ENCODE data around the gene LSM14B.

The LSM14B gene

DNA sequence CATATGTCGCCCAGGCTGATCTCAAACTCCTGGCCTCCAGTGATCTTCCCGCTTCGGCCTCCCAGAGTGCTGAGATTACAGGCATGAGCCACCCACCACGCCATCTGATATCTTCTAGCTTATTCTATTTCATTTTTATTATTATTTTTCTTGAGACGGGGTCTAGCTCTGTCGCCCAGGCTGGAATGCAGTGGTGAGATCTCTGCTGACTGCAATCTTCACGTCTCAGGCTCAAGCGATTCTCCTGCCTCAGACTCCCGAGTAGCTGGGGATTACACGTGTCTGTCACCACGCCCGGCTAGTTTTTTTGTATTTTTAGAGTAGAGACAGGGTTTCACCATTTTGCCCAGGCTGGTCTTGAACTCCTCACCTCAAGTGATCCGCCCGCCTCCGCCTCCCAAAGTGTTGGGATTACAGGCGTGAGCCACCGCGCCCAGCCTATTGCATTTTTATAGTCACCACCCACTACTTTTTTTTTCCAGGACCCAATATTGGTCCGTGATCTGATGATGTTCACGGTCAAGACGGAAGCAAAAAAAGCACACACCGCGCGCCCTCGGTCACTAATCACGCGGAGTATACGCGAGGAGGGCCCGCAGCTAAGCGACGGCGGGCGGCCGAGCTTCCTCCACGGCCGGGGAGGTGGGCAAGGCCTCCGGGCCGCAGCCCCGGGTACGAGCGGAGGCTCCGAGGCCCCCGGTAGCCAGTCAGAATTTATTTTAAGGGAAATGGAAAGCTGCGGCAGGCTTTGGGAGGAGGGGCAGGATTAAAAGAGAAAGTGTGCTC lies 1.1 kb upstream of the LSM14B start:
- peak overlapping the region; percentile 97 for H3K27ac ChIP-seq
- TF ChIP-seq, protein P1, sequence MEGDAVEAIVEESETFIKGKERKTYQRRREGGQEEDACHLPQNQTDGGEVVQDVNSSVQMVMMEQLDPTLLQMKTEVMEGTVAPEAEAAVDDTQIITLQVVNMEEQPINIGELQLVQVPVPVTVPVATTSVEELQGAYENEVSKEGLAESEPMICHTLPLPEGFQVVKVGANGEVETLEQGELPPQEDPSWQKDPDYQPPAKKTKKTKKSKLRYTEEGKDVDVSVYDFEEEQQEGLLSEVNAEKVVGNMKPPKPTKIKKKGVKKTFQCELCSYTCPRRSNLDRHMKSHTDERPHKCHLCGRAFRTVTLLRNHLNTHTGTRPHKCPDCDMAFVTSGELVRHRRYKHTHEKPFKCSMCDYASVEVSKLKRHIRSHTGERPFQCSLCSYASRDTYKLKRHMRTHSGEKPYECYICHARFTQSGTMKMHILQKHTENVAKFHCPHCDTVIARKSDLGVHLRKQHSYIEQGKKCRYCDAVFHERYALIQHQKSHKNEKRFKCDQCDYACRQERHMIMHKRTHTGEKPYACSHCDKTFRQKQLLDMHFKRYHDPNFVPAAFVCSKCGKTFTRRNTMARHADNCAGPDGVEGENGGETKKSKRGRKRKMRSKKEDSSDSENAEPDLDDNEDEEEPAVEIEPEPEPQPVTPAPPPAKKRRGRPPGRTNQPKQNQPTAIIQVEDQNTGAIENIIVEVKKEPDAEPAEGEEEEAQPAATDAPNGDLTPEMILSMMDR (conservative IDR thresholded peaks at IDR 0.05), result no peak

DNA sequence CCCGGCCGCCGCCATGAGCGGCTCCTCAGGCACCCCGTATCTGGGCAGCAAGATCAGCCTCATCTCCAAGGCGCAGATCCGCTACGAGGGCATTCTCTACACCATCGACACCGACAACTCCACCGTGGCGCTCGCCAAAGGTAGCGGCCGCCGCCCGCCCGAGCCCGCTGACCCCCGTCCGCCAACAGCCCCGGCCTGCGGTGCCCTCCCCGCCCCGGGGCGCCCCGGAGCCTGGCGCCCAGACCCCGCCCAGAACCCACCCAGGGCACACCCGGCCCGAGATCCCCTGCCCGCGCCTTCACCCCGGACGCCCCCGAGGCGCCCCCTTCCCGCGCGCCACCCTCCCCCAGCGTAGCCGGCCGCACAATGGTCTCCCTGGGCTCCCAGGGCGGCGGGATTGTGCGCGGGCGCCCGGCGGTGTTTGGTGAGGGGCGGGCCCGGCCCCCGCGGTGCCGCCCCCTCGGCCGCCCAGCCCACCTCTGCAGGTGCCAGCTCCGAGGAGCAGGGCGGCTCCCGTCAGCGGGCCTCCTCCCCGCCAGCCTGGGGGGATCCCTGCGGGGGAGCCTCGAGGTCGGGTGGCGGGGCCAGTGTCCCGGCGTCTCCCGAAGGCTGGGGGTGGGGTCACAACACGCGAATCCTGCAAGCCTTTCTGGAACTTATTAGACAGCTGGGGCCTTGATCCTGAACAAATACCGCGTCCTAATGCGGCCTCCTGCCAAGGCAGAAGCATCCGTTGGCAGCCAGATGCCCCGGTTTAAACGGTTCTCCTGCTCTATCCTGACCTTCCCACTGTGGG lies 577 bp downstream of the LSM14B start:
- TF ChIP-seq, protein P1 (conservative IDR thresholded peaks at IDR 0.05), result no peak; the same call in 1 of the 2 replicates
- peak overlapping the region; percentile 97 for H3K27ac ChIP-seq

DNA sequence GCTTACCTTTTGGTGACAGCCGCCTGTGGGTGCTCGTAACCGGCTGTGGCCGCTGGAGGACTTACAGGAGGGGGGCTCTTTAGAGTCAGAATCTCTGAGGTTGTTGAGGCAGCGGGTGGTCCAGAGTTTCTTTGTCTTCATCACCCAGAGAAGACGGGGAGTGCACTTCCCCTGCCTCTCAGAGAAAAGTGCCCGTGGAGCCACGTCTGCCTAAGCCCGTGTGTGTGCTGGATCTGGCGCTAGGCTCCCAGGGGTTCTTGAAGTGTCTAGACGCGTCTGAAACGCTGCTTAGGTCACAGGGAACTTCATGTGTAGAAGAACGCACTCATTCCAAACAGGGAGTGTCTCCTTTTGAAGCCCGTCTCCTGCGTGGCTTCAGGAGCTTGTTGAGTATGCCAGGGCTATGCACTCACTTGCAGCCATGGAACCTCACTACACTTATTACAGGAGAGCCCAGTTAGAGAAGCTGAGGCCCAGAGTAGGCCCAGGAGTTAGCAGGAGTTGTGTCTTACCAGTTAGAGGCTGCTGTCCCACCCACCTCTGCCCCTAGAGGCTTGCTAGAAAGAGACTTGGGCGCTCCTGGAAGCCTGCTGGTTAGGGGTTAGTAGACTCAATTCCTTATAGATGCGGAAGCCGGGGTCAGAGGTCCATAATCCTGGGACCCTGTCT lies 1.3 kb downstream of the LSM14B start:
- H3K27ac ChIP-seq, result peak overlapping the region; percentile 97
- TF ChIP-seq, protein P1 (conservative IDR thresholded peaks at IDR 0.05), result no peak

DNA sequence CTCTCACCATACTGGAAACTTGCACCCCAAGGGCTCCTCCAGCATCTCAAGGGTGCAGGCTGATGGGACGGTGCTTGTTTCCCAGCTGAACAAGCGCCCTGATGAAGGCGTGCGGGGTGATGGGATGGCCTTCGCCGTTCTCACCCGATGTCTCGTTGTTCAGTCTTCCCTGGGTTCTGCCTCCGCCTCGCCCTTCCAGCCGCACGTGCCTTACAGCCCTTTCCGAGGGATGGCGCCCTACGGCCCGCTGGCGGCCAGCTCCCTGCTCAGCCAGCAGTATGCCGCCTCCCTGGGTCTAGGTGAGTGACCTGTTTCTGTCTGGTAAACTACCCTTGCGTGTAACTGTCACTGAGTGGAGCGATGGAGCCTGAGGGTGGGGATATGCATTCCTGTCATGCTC lies 3.9 kb downstream of the LSM14B start:
- H3K27ac ChIP-seq, result no peak overlapping the region
- TF ChIP-seq, protein P1 (conservative IDR thresholded peaks at IDR 0.05), result no peak

DNA sequence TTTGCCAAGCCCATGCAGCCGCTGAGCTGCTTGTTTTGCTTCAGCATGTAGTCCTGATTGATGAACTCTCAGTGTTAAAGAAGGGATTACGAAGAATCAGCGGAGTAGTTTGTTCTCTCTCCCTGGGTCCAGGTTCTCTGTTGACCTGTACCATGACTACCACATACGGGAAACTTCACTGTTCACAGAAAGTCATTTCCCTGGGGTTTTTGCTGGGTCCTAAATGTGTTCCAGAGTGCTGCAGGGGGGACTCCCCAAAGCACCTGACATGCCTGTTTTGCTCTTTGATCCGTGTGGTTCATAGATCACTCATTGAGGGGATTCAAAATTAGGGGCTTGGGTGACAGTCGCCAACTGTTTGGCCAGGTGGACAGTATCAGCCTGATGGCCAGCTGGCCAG lies 5.5 kb downstream of the LSM14B start:
- TF ChIP-seq, protein P1 (conservative IDR thresholded peaks at IDR 0.05), result no peak
- H3K27ac ChIP-seq, result no peak overlapping the region

DNA sequence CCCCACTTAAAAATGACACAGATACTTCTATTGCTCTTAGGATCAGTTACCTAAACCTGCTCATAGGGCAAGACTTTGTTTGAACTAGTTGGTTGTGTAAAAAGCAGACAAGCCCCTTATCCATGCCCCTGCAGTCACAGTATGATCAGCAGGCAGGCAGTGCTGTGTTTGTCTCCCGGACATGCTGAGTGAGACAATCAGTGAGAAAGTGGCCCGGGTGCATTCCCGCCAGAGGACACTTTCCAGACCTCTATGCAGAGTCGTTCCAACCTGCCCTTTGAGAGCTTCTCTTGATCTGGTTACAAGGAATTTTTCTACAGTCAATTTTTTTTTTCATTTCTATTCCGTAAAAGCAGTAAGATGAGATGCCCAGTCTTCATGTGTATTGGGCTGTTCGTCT lies 6.2 kb downstream of the LSM14B start:
- TF ChIP-seq, protein P1 (conservative IDR thresholded peaks at IDR 0.05), result no peak
- H3K27ac ChIP-seq, result no peak overlapping the region

Measured in VCaP (cell line).